Ovary (tissue), 9 donors: ENCODE results near the gene PLEKHH2. TPM values are rescaled to one million over a fixed set of nuclear protein-coding genes. Genes with fewer than 3 reads are reported as not detected.
A peak's percentile ranks its signal among the peaks of the same experiment; 100 is the strongest.

Experiments used
- DNase-seq, 5 donors: peaks; one replicate each; pipeline ENCODE4 v3.0.0-alpha.2; 2019 to 2020
- H3K27ac ChIP-seq, 2 donors: fragments of 200-600 bp; one replicate each; pipeline versions ENCODE4 v1.5.1 to v1.8.0; 2019 to 2022
- H3K27me3 ChIP-seq: fragments of 200-600 bp; one replicate; pipeline ENCODE4 v1.8.0; 2022
- H3K36me3 ChIP-seq: fragments of 200-600 bp; sonication (generic); one replicate; pipeline ENCODE4 v1.5.1; 2019
- H3K4me1 ChIP-seq: one replicate; pipeline ENCODE4 v1.8.1; 2013; ENCODE audit warnings: mild to moderate bottlenecking, moderate library complexity; ENCODE audit not compliant: insufficient read depth
- H3K4me3 ChIP-seq: fragments of 200-600 bp; sonication (generic); one replicate; pipeline ENCODE4 v1.5.1; 2017
- H3K9me3 ChIP-seq, 2 donors: fragments of 200-600 bp in 1 of 2; sonication (generic) in 1 of 2; one replicate each; pipeline versions ENCODE4 v1.5.1 to v1.8.1; 2013 to 2019; ENCODE audit warnings: mild to moderate bottlenecking in 1 of 2, moderate library complexity in 1 of 2
- CTCF ChIP-seq, 3 donors: fragments of 450-650 bp in 2 of 3; fragments of 200-600 bp in 1 of 3; IDR thresholded peaks; one replicate each; pipeline versions ENCODE4 v1.5.1 to v1.8.0; 2016 to 2022; ENCODE audit warnings: antibody characterized with exemption in 3 of 3, mild to moderate bottlenecking in 1 of 3
- EP300 ChIP-seq: sonication (generic); formaldehyde crosslinking; IDR thresholded peaks from one replicate; pipeline ENCODE4 v1.6.1; 2017; ENCODE audit warnings: antibody characterized with exemption
- POLR2A ChIP-seq: fragments of 450-650 bp; IDR thresholded peaks from one replicate; pipeline ENCODE4 v1.6.1; 2017; ENCODE audit warnings: antibody characterized with exemption, mild to moderate bottlenecking, moderate library complexity
- WGBS, 3 donors: extraction: QIAGEN DNeasy Blood & Tissue Kit in 1 of 3; methylation state at CpG; one replicate each; pipeline versions ENCODE4 v1.1.5 to v1.1.7; 2013 to 2017; 5-methylcytosine and 5-hydroxymethylcytosine counted together
- intact Hi-C, 4 donors: fragments of 100-400 bp; cut with DNase I; formaldehyde crosslinking; loops; one replicate each; pipeline versions ENCODE4 v1.11.0 to v1.15.1; 2022 to 2023
- polyA plus RNA-seq, 2 donors: library from polyadenylated mRNA; stranded (reverse); fragments of 200-250 nt in 1 of 2; fragments of 350-450 nt in 1 of 2; fragmentation: Illumina TruSeq in 1 of 2; extraction: RNeasy Lipid Tissue Mini Kit (QIAGEN cat#74804) in 1 of 2; gene quantifications; one replicate each; pipeline ENCODE4 v1.2.3, GENCODE V29; 2013 to 2014
- total RNA-seq, 7 donors: library from RNA; depleted of rRNA in 2 of 7; stranded (reverse); fragments of >200 nt in 2 of 7; fragmentation: NEBNext Ultra II Directional in 3 of 7; extraction: Animal tissue kit (Norgen Biotek cat#: 25700) in 3 of 7; gene quantifications; one replicate each; pipeline versions ENCODE4 v1.1.0 to v1.2.4, GENCODE V29; 2016 to 2023
- donor health status: DM: no; HTN: no; CAD: no; lungs with moderate emphysema.
- donor health status: DM: no; HTN: no; CAD: no.
- donor health status: Bipolar disorder and iron deficiency.
- donor health status: DM: yes; HTN: yes; CAD: no.
- donor health status: DM: no; HTN: no; CAD: no.
- donor health status: DM: yes; HTN: yes; CAD: no.

PLEKHH2 gene
- total and polyA plus RNA-seq, 9 donors = 15.8 to 66.5 (median 37.2) TPM

- intact Hi-C loops = loop anchor here in 2 of 4 donors (10.0 kb wide), 2 partner anchors 258 to 308 kb away; no protein-coding TSS in a partner anchor
- H3K4me3 ChIP-seq = no peak overlapping the region
- no peaks in the 10 kb centered on the region for H3K36me3 ChIP-seq
- peaks cover 2% of the 10 kb centered on the region for H3K4me1 ChIP-seq
- H3K27me3 ChIP-seq = no peaks in the 10 kb centered on the region
- no peaks in the 10 kb centered on the region for H3K9me3 ChIP-seq
- WGBS, 3 donors = 79 to 89% (median 88%) methylated on average over 5 of the region's 5 CpGs
- no peak for DNase-seq
- no peak for TF ChIP-seq EP300
- TF ChIP-seq CTCF (IDR thresholded peaks at IDR 0.05) = no peak
- no peak for TF ChIP-seq POLR2A
- H3K27ac ChIP-seq = no peak overlapping the region
These were observed 19.9 kb upstream of the PLEKHH2 start for GRCh38 chr2:43616967-43617680.

- Histone ChIP-seq H3K9me3 (no peaks in the 10 kb centered on the region), H3K4me1 (peaks cover 2% of the 10 kb centered on the region), H3K27me3 (no peaks in the 10 kb centered on the region), H3K4me3 (no peak overlapping the region), H3K36me3 (no peaks in the 10 kb centered on the region), H3K27ac (no peak overlapping the region)
- WGBS, 3 donors = 95 to 97% (median 96%) methylated on average over 10 of the region's 10 CpGs
- intact Hi-C loops = loop anchor here in 2 of 4 donors (10.0 kb wide), 2 partner anchors 255 to 305 kb away; no protein-coding TSS in a partner anchor
- no peak for DNase-seq
- no peak for TF ChIP-seq POLR2A
- TF ChIP-seq EP300 = no peak
- TF ChIP-seq CTCF (IDR thresholded peaks at IDR 0.05) = no peak
These were observed 17.5 kb upstream of the PLEKHH2 start for GRCh38 chr2:43619511-43619910.

DNA sequence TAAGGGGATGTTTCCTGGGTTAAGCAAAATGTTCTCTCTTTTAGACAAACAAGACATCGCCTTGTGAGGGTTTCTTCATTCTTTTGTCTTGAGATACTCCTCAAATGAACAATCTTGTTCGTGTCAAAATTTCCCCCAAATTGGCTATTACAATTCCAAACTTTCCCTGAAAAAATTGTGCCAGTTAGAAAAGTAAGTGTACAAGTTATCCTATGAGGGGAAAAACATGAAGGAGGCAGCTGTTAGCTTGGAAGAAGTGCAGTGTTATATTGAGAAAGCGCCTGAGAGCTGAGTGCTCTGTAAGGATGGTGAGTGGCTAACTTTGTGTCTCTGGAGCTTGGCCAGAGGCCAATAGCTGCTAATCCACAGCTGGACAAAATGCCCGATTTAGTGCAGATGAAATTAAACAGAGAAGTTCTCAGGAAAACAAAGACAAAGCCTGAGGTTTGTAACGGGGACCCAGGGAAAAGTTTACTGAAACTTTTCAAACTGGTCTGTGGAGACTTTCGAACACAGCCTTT is 14.1 kb upstream of the PLEKHH2 start:
- Histone ChIP-seq H3K9me3 (no peaks in the 10 kb centered on the region), H3K4me1 (peaks cover 2% of the 10 kb centered on the region), H3K36me3 (no peaks in the 10 kb centered on the region), H3K27me3 (no peaks in the 10 kb centered on the region), H3K4me3 (no peak overlapping the region), H3K27ac (no peak overlapping the region)
- WGBS, 3 donors = 10 to 26% (median 13%) methylated on average over 6 of the region's 6 CpGs
- peak; percentile 49 to 67 (median 63) for DNase-seq
- TF ChIP-seq POLR2A (no peak), EP300 (no peak), CTCF (IDR thresholded peaks at IDR 0.05) (no peak)
- intact Hi-C loops = no loop called here

DNA sequence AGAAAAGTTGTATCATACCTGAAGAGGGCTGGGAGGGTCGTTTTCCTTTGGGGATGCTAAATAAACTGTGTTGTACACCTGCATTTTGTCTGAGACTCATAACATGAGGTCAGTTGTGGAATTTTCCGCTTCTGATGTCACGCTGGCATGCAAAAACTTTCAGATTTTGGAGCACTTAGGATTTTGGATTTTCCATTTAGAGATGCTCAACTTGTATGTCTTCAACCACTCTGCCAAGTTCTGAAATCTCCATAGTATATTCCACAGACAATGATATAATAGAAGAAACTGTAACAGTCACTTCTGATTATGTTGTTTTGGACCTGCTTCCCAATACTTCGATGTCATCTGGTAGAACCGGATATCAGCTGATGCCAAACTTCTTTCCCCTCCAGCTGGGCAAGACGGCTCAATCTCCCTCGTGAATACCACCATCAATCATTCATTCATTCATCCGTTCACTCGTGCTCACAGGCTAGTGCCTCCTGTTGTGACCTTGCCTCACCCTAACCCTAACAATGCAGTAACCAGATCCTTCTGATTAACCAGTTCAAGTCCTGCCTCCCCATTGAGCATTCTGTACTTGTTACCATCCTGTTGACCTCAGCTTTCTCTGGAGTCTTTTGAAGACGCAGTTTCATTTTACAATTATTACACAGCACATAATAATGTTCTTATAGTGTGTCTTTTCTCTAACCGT is 5.3 kb upstream of the PLEKHH2 start:
- no peak for DNase-seq
- Histone ChIP-seq H3K27me3 (no peaks in the 10 kb centered on the region), H3K9me3 (no peaks in the 10 kb centered on the region), H3K36me3 (no peaks in the 10 kb centered on the region), H3K27ac (no peak overlapping the region), H3K4me3 (no peak overlapping the region), H3K4me1 (no peaks in the 10 kb centered on the region)
- TF ChIP-seq CTCF (IDR thresholded peaks at IDR 0.05) (no peak), EP300 (no peak), POLR2A (no peak)
- 79 to 82% (median 81%) methylated on average over 11 of the region's 11 CpGs for WGBS, 3 donors
- intact Hi-C loops = no loop called here
